Measurements from ENCODE around the gene CUTA.

DNA sequence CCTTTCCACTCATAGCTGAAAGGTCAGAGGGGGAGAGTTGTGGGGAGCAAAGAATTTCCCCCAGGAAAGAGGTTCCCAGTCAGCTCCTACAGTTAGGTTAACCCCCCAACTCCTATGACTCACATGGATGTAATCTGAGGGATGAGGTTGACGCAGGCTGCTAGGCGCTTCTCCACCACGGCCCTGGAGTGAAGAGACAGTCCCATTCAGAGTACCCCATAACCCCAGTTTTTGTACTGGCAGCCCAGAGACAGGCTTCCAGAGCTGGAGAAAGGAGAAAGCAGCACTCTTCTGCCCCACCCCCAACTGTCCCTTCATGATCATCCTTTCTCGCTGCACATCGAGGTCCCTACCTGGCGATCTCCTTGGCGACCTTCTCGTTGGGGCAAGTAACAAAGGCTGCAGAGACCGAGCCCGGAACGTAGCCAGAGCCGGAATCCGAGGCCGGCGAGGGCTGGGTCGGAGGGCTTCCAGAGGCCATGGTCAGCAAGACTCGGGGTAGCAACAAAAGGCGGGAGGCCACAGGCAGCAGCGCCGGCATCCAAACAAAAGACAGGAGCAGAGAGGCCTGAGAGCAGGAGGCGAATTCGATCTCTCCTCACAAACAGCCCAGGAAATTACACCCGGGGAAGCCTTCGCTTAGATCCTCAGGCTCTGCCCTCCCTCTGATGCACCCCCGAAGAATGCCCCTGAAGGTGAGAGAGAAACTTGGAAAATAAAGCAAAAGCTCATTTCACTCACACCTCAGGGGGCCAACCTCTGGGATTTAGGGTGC, 592 bp downstream of the CUTA start:
- TF ChIP-seq FOXK2 (IDR thresholded peaks at IDR 0.05): no peak
- no peak for TF ChIP-seq FOXM1 (IDR thresholded peaks at IDR 0.05; ENCODE audit: borderline replicate concordance)
- TF ChIP-seq, protein P1, sequence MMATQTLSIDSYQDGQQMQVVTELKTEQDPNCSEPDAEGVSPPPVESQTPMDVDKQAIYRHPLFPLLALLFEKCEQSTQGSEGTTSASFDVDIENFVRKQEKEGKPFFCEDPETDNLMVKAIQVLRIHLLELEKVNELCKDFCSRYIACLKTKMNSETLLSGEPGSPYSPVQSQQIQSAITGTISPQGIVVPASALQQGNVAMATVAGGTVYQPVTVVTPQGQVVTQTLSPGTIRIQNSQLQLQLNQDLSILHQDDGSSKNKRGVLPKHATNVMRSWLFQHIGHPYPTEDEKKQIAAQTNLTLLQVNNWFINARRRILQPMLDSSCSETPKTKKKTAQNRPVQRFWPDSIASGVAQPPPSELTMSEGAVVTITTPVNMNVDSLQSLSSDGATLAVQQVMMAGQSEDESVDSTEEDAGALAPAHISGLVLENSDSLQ (IDR thresholded peaks at IDR 0.05): no peak
- TF ChIP-seq SP1 (IDR thresholded peaks at IDR 0.05): no peak
- no peak for TF ChIP-seq FOXA1 (IDR thresholded peaks at IDR 0.05)
- TF ChIP-seq L3MBTL2 (conservative IDR thresholded peaks at IDR 0.05): no peak
- no peak for TF ChIP-seq SUZ12 (IDR thresholded peaks at IDR 0.05)
- TF ChIP-seq TARDBP (IDR thresholded peaks at IDR 0.05): no peak
- TF ChIP-seq LEF1 (IDR thresholded peaks at IDR 0.05; ENCODE audit: borderline replicate concordance): no peak; the same call in 1 of the 2 replicates
- no peak for TF ChIP-seq NFRKB (IDR thresholded peaks at IDR 0.05)
- TF ChIP-seq BHLHE40 (IDR thresholded peaks at IDR 0.05; ENCODE audit: borderline replicate concordance): no peak

Data from HEK293T (cell line).